ENCODE data around the gene GALK1. TPM values are rescaled to one million over a fixed set of nuclear protein-coding genes. Genes with fewer than 3 reads are reported as not detected.

GALK1 gene
- total and polyA plus RNA-seq, 2 donors (not counting 1 experiment from before 2014, with no cell fraction given) = 10.2 to 62.8 TPM

- Histone ChIP-seq H3K9ac (ENCODE audit: insufficient read depth, low read length) (no peak overlapping the region), H3K9me3 (ENCODE audit: control insufficient read depth, insufficient read depth, low read depth, low read length) (no peaks in the 10 kb centered on the region), H4K20me1 (ENCODE audit: control insufficient read depth, extremely low read depth, insufficient read depth, low read length) (no peaks in the 10 kb centered on the region), H3K27ac (ENCODE audit: insufficient read depth, low read length) (no peak overlapping the region), H3K36me3 (ENCODE audit: control insufficient read depth, insufficient read depth, low read length) (peaks cover 4% of the 10 kb centered on the region), H3K27me3 (ENCODE audit: control insufficient read depth, insufficient read depth, low read length) (no peaks in the 10 kb centered on the region), H3K4me3 (replicated peaks in 1 of 4; ENCODE audit: control extremely low read depth in 1 of 4, insufficient read depth in 1 of 4, low read depth in 3 of 4, low read length in 4 of 4) (no peak overlapping the region), H3K79me2 (ENCODE audit: control insufficient read depth, insufficient read depth, low read length) (peaks cover 11% of the 10 kb centered on the region), H3K4me2 (ENCODE audit: extremely low read depth, insufficient read depth, low read length) (no peak overlapping the region), H3K4me1 (ENCODE audit: control insufficient read depth, extremely low read depth, insufficient read depth, low read length) (no peaks in the 10 kb centered on the region), H2AFZ (ENCODE audit: low read length) (no peak overlapping the region)
- TF ChIP-seq EZH2 (IDR thresholded peaks at IDR 0.05; ENCODE audit: low read length, missing control alignments) (no peak), CTCF (conservative IDR thresholded peaks at IDR 0.05 in 1 of 2, IDR thresholded peaks at IDR 0.05 in 1 of 2; ENCODE audit: low read depth in 1 of 2, low read length in 2 of 2) (no peak)
- DNase-seq (ENCODE audit: low read depth in 2 of 2) = no peak
Observed at GRCh38 chr17:75793460-75793859, 28.5 kb upstream of the GALK1 start.

GRCh38 chr17:75791254-75791653 is 26.3 kb upstream of the GALK1 start:
- Histone ChIP-seq H3K9me3 (ENCODE audit: control insufficient read depth, insufficient read depth, low read depth, low read length) (no peaks in the 10 kb centered on the region), H3K27me3 (ENCODE audit: control insufficient read depth, insufficient read depth, low read length) (no peaks in the 10 kb centered on the region), H3K27ac (ENCODE audit: insufficient read depth, low read length) (no peak overlapping the region), H3K4me2 (ENCODE audit: extremely low read depth, insufficient read depth, low read length) (no peak overlapping the region), H2AFZ (ENCODE audit: low read length) (no peak overlapping the region), H3K4me3 (replicated peaks in 1 of 4; ENCODE audit: control extremely low read depth in 1 of 4, insufficient read depth in 1 of 4, low read depth in 3 of 4, low read length in 4 of 4) (no peak overlapping the region), H3K9ac (ENCODE audit: insufficient read depth, low read length) (no peak overlapping the region), H3K36me3 (ENCODE audit: control insufficient read depth, insufficient read depth, low read length) (peaks cover 2% of the 10 kb centered on the region), H4K20me1 (ENCODE audit: control insufficient read depth, extremely low read depth, insufficient read depth, low read length) (no peaks in the 10 kb centered on the region), H3K4me1 (ENCODE audit: control insufficient read depth, extremely low read depth, insufficient read depth, low read length) (peaks cover 2% of the 10 kb centered on the region), H3K79me2 (ENCODE audit: control insufficient read depth, insufficient read depth, low read length) (peaks cover 29% of the 10 kb centered on the region)
- no peak for DNase-seq (ENCODE audit: low read depth in 2 of 2)
- TF ChIP-seq CTCF (conservative IDR thresholded peaks at IDR 0.05 in 1 of 2, IDR thresholded peaks at IDR 0.05 in 1 of 2; ENCODE audit: low read depth in 1 of 2, low read length in 2 of 2) = no peak
- TF ChIP-seq EZH2 (IDR thresholded peaks at IDR 0.05; ENCODE audit: low read length, missing control alignments) = no peak

- H3K4me3 ChIP-seq (replicated peaks in 1 of 4; ENCODE audit: control extremely low read depth in 1 of 4, insufficient read depth in 1 of 4, low read depth in 3 of 4, low read length in 4 of 4) = peak overlapping the region; percentile 53 to 81 (median 73)
- H2AFZ ChIP-seq (ENCODE audit: low read length) = no peak overlapping the region
- H3K79me2 ChIP-seq (ENCODE audit: control insufficient read depth, insufficient read depth, low read length) = peaks cover 26% of the 10 kb centered on the region
Observed at GRCh38 chr17:75785016-75785890, 20.3 kb upstream of the GALK1 start.

More at GRCh38 chr17:75785016-75785890, 20.3 kb upstream of the GALK1 start:
- Histone ChIP-seq H4K20me1 (ENCODE audit: control insufficient read depth, extremely low read depth, insufficient read depth, low read length) (no peaks in the 10 kb centered on the region), H3K36me3 (ENCODE audit: control insufficient read depth, insufficient read depth, low read length) (no peaks in the 10 kb centered on the region), H3K4me1 (ENCODE audit: control insufficient read depth, extremely low read depth, insufficient read depth, low read length) (peaks cover 13% of the 10 kb centered on the region), H3K4me2 (ENCODE audit: extremely low read depth, insufficient read depth, low read length) (peak overlapping the region; percentile 97), H3K27me3 (ENCODE audit: control insufficient read depth, insufficient read depth, low read length) (no peaks in the 10 kb centered on the region), H3K9ac (ENCODE audit: insufficient read depth, low read length) (peak overlapping the region; percentile 98), H3K27ac (ENCODE audit: insufficient read depth, low read length) (peak overlapping the region; percentile 99), H3K9me3 (ENCODE audit: control insufficient read depth, insufficient read depth, low read depth, low read length) (no peaks in the 10 kb centered on the region)
- DNase-seq (ENCODE audit: low read depth in 2 of 2) = peak; percentile 84 to 94
- TF ChIP-seq EZH2 (IDR thresholded peaks at IDR 0.05; ENCODE audit: low read length, missing control alignments) (no peak), CTCF (conservative IDR thresholded peaks at IDR 0.05 in 1 of 2, IDR thresholded peaks at IDR 0.05 in 1 of 2; ENCODE audit: low read depth in 1 of 2, low read length in 2 of 2) (no peak)
